ENCODE results near the gene PDZK1.
"Not testable (repeated sequence)": the region's sequence is repeated elsewhere in the genome, so short reads cannot be mapped to it uniquely, and the experiment has no call there.

The PDZK1 gene

DNA sequence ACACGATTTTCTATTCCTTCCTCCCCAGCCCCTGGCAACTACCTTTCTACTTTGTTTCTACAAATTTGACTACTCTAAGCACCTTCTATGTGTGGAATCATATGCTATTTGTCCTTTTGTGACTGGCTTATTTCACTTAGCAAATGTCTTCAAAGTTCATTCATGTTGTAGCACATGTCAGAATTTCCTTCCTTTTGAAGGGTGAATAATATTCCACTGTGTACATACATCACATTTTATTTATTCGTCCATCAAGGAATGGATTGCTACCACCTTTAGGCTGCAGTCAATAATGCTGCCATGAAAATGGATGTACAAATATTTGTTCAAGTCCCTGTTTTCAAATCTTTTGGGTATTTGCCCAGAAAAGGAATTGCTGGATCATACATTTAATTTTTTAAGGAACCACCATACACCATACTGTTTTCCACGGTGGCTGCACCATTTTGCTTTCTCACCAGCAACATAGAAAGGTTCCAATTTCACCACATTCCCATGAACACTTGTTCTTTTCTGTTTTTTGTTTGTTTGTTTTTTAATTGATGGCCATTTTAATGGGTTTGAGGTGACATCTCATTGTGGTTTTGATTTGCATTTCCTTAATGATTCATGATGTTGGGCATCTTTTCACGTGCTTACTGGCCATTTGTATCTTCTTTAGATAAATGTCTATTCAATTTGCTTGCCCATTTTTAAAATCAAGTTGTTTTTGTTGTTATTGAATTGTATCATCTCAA is 3.3 kb upstream of the PDZK1 start:
- no peak for DNase-seq (ENCODE audit: low read depth)

- DNase-seq (ENCODE audit: low read depth), result no peak
Measured at GRCh38 chr1:145708063-145708462, 895 bp upstream of the PDZK1 start.

- DNase-seq (ENCODE audit: low read depth), result no peak
Measured at GRCh38 chr1:145706086-145706664, 993 bp downstream of the PDZK1 start.

DNA sequence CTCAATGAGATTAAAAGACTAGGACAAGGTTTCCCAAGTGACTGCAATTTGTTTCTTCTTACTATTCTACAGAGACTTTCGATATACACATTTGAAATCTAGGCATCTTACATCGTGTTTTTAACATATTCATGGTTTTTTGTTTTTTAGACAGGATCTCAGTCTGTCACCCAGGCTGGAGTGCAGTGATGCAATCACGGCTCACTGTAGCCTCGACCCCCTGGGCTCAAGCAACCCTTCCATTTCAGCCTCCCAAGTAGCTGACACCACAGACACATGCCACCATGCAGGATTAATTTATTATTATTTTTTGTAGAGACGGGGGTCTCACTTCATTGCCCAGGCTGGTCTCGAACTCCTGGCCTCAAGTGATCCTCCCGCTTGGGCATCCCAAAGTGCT is 1.5 kb downstream of the PDZK1 start:
- DNase-seq (ENCODE audit: low read depth), result no peak

GRCh38 chr1:145702826-145703225 is 4.3 kb downstream of the PDZK1 start:
- DNase-seq (ENCODE audit: low read depth), result no peak

- DNase-seq (ENCODE audit: low read depth), result no peak
Measured at GRCh38 chr1:145702052-145702451, 5.1 kb downstream of the PDZK1 start.

DNA sequence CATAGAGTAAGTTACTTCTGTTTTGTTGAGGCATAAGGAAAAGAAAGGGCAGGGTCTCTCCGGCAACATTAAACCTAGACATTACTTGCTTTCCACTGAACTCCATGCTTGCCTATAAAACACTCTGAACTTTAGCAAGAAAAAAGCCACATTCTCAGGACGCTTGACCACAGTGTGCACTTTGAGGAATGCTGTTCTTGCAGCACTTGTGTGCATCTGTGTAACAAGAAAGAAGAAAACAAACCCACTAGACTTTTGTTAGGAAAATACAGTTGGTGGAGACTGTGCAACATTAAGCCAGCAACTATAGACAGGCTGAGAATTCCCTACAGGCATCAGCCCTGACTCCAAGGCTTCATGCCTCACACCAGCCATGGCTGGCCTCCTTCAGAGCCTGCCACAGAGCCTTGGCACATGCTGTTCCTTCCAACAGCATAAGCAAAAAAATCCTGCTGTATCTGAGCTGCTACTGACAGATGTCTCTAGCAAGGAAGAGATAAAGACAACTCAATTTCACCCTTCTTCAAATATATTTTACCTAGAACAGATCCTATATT is 5.8 kb downstream of the PDZK1 start:
- DNase-seq (ENCODE audit: low read depth), result no peak

- no peak for DNase-seq (ENCODE audit: low read depth)
Measured at GRCh38 chr1:145696630-145696960, 10.6 kb downstream of the PDZK1 start.

DNA sequence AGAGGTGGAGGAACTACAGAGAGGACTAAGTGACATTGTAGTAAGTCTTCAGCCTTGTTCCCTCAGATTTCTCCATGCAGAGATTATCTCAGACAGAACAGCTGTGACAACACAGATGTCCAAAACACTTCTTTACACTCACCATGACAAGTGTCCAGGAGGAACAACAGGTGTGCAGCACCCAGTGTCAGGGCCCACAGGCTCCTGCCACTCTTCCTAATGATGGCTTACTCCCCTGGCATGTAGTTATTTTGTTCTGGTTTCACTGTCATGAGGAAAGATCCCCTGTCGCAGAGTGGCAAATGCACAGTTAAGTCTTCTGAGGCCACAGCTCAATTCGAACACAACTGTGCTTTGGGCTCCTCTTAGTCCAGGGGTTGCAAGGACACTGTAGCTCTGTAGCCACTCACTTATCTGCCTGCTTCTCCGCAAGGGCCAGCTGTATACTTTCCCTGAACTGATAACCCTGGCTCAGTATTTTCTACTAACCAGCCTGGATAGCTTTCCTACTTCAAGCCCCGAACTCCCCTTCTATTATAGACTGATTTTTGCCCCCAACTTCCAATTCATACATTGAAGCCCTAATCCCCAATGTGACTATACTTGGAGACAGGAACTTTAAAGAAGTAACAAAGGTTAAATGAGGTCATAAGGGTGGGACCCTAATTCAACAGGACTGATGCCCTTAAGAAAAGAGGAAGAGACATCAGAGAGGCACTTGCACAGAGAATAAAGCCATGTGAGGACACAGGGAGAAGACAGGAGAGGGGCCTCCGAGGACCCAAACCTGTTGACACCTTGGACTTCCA is 11.1 kb downstream of the PDZK1 start:
- no peak for DNase-seq (ENCODE audit: low read depth)

DNA sequence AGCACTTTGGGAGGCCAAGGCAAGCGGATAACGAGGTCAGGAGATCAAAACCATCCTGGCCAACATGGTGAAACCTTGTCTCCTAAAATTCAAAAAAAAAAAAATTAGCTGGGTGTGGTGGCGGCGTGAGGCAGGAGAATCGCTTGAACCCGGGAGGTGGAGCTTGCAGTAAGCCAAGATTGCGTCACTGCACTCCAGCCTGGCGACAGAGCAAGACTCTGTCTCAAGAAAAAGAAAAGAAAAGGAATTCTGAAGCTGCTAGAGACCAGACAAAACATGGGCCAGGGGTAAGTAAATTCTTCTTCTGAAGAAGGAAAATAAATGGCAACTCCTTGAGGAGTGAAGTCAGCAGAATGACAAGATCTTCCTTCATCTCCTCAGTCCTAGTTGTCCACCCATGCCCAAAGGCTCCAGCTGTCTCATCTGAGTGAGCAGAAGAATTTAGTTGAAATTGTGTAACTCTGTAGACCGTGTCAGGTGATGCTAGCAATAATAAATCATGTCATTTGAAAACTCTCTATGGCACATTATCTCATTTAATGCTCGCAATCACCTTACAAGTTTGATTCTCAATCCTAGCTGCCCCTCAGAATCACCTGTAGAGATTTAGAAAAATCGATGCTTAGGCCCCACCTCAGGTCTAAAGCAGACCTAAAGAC is 14.3 kb downstream of the PDZK1 start:
- DNase-seq (ENCODE audit: low read depth), result no peak

DNA sequence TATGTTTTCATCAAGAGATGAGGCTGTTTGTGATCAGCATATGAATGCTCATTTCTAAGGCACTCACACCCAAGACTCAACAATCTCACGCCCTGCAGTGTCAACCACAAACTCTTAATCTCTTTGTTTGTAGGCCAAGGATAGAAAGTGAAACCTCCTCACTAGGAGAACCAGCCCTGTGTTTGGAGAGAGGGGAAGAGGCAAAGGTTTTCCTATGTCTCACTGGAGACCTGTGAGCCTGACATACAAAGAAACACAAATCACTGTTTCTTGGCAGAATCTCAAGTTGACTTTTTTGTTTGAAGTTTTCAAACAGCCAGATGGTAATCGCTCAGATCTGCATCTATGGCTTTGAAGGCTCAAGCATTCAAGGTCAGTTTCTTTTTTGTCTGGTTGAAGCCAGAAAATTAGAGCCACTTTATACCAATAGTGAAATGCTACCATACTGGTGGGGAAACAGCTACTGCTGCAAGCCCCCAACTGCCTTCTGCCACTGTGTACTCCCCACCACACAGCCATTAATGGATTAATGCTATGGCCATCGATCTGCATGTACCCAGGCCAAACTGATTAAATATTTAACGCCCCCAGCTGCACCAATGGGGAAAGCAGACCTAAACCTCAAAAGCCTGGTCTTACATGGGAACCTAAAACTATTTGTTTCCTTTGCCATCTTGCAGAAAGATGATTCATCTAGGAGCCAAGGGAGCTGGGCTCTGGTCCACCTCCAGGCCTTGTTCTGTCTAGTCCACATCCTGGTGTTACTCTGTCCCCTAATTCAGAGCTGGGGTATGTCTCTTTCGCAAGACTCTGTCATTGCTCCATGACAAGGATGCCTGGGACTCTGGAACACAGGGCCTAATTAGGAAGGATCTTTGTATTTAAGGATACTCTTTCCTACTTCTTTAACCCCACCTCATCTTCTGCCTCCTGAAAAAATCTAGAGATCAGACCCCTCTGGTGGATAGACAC is 16.3 kb downstream of the PDZK1 start:
- DNase-seq (ENCODE audit: low read depth), result no peak

DNA sequence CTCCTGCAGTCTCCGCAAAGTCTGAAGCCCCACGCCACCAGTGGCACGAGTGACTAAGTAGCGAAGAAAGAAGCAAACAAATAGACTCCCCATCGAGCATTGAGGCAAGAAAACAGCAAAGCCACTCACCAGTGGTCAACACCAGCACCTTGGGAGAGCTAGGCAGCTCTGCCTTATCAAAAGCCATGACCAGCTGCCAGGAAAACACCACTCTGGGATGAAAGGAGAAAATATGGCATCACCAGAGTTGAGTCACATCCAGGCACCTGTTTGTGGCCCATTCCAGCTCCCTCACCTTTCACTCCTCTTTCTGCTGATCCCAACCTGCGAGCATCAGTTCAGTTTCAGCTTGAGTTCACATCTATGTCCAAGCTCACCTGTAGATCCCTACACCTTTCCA is 17.2 kb downstream of the PDZK1 start:
- DNase-seq (ENCODE audit: low read depth), result no peak

- no peak for DNase-seq (ENCODE audit: low read depth)
Measured at GRCh38 chr1:145688924-145689323, 18.2 kb downstream of the PDZK1 start.

DNA sequence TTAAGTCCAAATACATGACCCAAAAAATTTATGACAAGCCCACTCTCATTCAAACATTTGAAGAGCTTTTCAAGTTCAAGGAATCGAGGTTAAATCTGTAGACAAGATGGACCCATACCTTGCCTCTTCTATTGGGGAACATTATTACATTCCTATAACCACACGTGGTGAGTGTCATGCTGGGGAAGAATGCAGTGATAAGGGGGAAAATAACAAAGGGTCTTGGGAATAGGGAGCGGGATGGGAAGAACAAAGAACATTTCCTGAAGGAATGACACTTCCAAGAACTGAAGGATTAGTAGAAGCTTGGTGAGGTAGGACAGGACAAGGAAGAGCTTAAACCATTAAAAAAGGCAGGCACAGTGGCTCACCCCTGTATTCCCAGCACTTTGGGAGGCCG is 18.8 kb downstream of the PDZK1 start:
- DNase-seq (ENCODE audit: low read depth), result no peak

DNA sequence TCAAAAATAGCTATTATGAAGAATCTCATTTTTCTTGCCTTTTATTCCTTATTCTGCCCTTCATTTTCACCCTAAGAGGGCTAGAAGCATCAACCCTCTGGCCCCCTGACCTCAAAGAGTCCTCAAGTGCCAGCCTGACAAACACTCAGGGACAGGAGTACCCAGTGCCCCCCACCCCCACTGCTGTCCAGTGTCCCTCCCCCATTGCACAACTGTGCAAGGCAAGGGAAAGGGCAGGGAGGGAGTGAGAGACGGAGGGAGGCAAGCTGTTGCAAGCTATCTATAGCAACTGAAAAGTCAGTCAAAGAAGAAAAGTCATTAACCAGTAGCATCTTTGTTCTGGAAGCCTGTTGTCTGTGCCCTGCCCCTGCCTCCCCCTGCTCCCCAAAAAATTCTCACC is 21.1 kb downstream of the PDZK1 start:
- DNase-seq (ENCODE audit: low read depth), result not testable (repeated sequence)

GRCh38 chr1:145684858-145685257 is 22.3 kb downstream of the PDZK1 start:
- DNase-seq (ENCODE audit: low read depth), result not testable (repeated sequence)

DNA sequence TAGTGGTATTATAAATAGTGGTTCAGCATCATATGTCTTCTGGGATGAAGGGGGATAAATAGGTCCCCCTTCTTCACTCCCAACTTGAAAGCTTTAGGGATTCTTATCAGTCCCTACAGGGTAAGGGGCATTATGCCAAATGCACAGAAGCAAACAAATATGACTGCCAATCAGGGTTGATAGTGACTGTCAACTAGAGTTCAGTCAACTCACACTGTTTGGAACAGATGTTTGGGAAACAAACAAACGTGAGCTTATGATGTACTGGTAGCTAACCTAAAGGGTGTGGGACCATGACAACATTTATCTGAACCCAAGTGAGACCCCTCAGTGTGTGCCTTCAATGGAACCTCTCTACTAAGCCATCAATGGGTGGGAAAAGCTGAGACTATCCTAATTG is 34.0 kb downstream of the PDZK1 start:
- DNase-seq (ENCODE audit: low read depth), result not testable (repeated sequence)

DNA sequence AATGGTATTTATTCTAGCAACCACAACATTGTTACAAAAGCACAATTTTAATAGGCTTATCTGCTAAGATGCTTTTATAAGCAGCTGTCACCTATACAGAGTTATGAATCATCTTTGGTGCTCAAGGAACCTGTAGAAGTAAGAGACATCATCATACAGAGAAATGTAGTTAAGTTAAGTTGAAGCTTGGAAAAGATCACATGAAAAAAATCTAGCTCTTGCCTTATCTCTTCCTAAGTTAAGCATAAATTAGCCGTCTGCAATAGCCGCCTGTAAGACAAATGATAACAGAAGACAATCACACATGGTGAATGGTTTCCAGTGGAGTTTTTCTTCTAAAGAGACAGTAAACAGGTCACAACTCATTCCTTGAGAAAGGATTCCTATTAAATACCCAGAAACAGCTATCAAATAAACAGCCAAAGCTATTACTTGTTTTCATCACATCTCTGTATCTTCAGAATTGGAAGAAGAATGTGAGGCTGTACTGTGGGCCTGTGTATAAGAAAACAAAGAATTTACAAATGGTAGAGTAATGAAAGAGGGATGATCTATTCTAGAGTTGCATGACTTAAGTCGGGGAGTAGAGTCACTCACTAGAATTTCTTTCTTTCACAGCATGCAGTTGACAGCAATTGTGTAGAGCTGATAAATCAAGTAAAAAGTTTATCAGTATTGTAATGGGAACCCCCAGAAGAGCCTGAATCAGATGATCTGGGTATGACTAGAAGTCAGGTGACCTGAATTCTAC is 36.0 kb downstream of the PDZK1 start:
- not testable (repeated sequence) for DNase-seq (ENCODE audit: low read depth)

DNA sequence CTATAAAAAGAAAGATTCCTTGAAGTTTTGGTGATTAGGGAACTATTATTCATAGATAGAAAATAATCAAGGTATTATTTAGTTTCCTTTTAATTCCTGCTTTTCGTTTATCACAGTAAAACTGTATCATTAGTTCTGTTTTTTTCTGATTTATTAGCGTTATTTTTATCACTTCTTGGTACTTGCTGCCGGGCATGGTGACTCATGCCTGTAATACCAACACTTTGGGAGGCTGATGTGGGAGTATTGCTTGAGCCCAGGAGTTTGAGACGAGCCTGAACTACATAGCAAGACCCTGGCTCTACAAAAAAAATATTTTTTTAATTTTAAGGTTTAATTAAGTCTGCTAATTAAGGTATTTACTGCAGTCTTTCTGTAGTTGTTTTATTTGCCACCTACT is 42.2 kb downstream of the PDZK1 start:
- not testable (repeated sequence) for DNase-seq (ENCODE audit: low read depth)

GRCh38 chr1:145662502-145662901 is 44.7 kb downstream of the PDZK1 start:
- DNase-seq (ENCODE audit: low read depth), result not testable (repeated sequence)
